Central memory CD4-positive, alpha-beta T cell (primary cell): ENCODE results near the gene SPRR1B.
"Not testable (repeated sequence)": the region's sequence is repeated elsewhere in the genome, so short reads cannot be mapped to it uniquely, and the experiment has no call there.

Experiments
- DNase-seq: peaks from one replicate; pipeline ENCODE4 v3.0.0; 2022

SPRR1B gene

GRCh38 chr1:153040950-153041631 is 10.1 kb downstream of the SPRR1B start, which contains the start of gene SPRR2D:
Gene SPRR2D (minus strand): TSS chr1:153041120. CDS start chr1:153040346, 774 bp downstream.
- DNase-seq: no peak

- no peak for DNase-seq
Observed at GRCh38 chr1:153049211-153049610, 18.2 kb downstream of the SPRR1B start.

GRCh38 chr1:153056111-153056510 is 25.1 kb downstream of the SPRR1B start:
- not testable (repeated sequence) for DNase-seq

- no peak for DNase-seq
Observed at GRCh38 chr1:153057375-153057774, 26.4 kb downstream of the SPRR1B start, which contains the start of gene SPRR2A. Gene SPRR2A (minus strand): TSS chr1:153057512. CDS start chr1:153056735, 777 bp downstream.

DNA sequence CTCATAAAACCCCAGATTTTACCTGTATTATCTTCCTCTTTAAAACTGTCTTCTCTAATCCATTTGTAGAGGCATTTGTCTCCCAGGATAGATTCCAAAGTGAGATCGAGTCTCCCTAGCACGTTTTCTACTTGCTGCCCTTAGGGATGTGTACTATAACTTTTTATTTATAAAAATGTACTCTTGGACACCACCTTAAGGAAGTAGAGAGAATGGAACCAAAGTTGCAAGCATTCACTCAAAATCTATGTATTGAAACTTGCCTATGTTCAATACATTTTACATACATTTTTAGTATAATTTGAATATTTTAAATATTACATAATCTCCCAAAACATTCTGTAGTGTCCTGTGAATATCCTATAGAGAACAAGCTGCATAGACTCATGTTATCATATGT is 27.2 kb downstream of the SPRR1B start:
- no peak for DNase-seq

- DNase-seq: no peak
Observed at GRCh38 chr1:153058826-153059784, 28.1 kb downstream of the SPRR1B start.

DNA sequence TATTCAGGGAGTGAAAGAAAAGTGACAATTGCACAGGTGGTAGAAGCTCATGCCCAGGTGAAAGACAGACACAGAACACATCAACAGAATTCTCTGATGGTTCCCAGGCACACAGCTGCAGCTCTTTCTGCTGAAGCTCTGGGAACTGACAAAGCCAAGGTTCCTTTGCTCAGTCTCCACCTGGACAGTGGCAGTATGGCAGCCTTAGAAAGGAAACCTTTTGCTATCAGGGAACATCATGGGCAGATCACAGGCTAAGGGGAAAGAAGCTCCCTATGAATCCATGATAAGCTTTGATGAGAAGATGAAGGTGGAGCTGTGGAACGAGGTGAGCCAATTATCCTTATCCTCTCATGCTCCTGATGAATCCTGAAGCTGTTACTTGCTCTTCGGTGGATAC is 39.2 kb downstream of the SPRR1B start:
- no peak for DNase-seq

DNA sequence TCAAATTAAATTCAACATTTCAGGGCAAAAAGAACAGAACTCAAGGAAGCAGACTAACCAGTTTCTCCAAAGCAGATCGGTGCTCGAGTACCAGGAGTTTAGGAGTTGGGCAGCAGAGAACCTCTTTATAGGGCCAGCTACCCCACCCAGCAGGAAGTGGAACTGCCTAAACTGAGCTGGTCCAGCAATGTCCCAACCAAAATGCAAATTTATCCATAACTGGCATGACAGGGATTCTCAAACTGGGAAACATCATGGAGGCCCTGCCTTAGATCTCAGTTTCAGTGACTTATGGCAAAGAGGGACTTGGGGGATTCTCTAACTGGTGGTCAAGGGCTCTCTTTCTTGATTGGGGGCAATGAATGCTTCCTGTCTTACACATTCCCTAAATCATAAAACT is 40.5 kb downstream of the SPRR1B start, which contains the start of gene SPRR2B:
Gene SPRR2B, minus strand, starts transcription at position 101 of the 400 bp plus-strand sequence. CDS start 772 bp downstream, outside the sequence.
- no peak for DNase-seq

GRCh38 chr1:153072806-153073726 is 42.1 kb downstream of the SPRR1B start:
- DNase-seq: no peak

GRCh38 chr1:153081736-153082135 is 50.7 kb downstream of the SPRR1B start:
- no peak for DNase-seq
